ENCODE data around the gene RBM46. TPM values are rescaled to one million over a fixed set of nuclear protein-coding genes. Genes with fewer than 3 reads are reported as not detected.

The RBM46 gene
- total RNA-seq, 1 experiment from 2014 or later, result not detected

GRCh38 chr4:154838694-154839093, 57.6 kb downstream of the RBM46 start:
- DNase-seq (ENCODE audit: low read depth, low spot score) (no peak), ATAC-seq (no peak)
- no peaks in the 10 kb centered on the region for H3K36me3 ChIP-seq (ENCODE audit: control insufficient read depth, insufficient read depth, low read length)
- ChIA-PET CTCF (no interaction called here), POLR2A (no interaction called here)
- BruUV-seq (replicated peaks), result no TSS peak
- H3K4me1 ChIP-seq (ENCODE audit: control insufficient read depth, insufficient read depth, low read length), result no peaks in the 10 kb centered on the region
- in situ Hi-C loops (cut with HindIII; ENCODE audit: low pct_unique_long_range_greater_than_20kb, low sequenced_read_pairs), result no loop called here
- no peak overlapping the region for H3K4me3 ChIP-seq (ENCODE audit: low read depth in 2 of 2, low read length in 2 of 2)
- TF ChIP-seq POLR2AphosphoS5 (IDR thresholded peaks at IDR 0.05; ENCODE audit: low read depth, low read length) (no peak), REST (IDR thresholded peaks at IDR 0.05; ENCODE audit: insufficient read depth in 1 of 2, low read depth in 2 of 2, low read length in 1 of 2) (no peak), SIN3A (IDR thresholded peaks at IDR 0.05; ENCODE audit: borderline replicate concordance, insufficient read depth, low read depth, low read length) (no peak), TCF7L2 (IDR thresholded peaks at IDR 0.05; ENCODE audit: low read depth, low read length) (no peak)
- TF ChIP-seq, protein P1, sequence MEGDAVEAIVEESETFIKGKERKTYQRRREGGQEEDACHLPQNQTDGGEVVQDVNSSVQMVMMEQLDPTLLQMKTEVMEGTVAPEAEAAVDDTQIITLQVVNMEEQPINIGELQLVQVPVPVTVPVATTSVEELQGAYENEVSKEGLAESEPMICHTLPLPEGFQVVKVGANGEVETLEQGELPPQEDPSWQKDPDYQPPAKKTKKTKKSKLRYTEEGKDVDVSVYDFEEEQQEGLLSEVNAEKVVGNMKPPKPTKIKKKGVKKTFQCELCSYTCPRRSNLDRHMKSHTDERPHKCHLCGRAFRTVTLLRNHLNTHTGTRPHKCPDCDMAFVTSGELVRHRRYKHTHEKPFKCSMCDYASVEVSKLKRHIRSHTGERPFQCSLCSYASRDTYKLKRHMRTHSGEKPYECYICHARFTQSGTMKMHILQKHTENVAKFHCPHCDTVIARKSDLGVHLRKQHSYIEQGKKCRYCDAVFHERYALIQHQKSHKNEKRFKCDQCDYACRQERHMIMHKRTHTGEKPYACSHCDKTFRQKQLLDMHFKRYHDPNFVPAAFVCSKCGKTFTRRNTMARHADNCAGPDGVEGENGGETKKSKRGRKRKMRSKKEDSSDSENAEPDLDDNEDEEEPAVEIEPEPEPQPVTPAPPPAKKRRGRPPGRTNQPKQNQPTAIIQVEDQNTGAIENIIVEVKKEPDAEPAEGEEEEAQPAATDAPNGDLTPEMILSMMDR (IDR thresholded peaks at IDR 0.05), result no peak
- intact Hi-C loops (cut with micrococcal nuclease; ENCODE audit: unreplicated experiment), result no loop called here
- H3K27ac ChIP-seq (ENCODE audit: low read length), result no peak overlapping the region
- H3K27me3 ChIP-seq (ENCODE audit: control insufficient read depth, insufficient read depth, low read length), result no peaks in the 10 kb centered on the region
- H3K9me3 ChIP-seq (ENCODE audit: control insufficient read depth, insufficient read depth, low read depth, low read length), result no peaks in the 10 kb centered on the region

GRCh38 chr4:154854362-154854761, 73.3 kb downstream of the RBM46 start:
- no peaks in the 10 kb centered on the region for H3K9me3 ChIP-seq (ENCODE audit: control insufficient read depth, insufficient read depth, low read depth, low read length)
- no peak overlapping the region for H3K4me3 ChIP-seq (ENCODE audit: low read depth in 2 of 2, low read length in 2 of 2)
- intact Hi-C loops (cut with micrococcal nuclease; ENCODE audit: unreplicated experiment) (loop anchor here (2.0 to 10.0 kb wide), 2 partner anchors 74 to 500 kb away; no protein-coding TSS in a partner anchor), in situ Hi-C loops (cut with HindIII; ENCODE audit: low pct_unique_long_range_greater_than_20kb, low sequenced_read_pairs) (no loop called here)
- no peaks in the 10 kb centered on the region for H3K4me1 ChIP-seq (ENCODE audit: control insufficient read depth, insufficient read depth, low read length)
- peak; percentile 63; the same call in 1 of the 2 replicates for ATAC-seq
- BruUV-seq (replicated peaks), result no TSS peak
- ChIA-PET POLR2A (no interaction called here), CTCF (no interaction called here)
- DNase-seq (ENCODE audit: low read depth, low spot score), result no peak
- H3K27ac ChIP-seq (ENCODE audit: low read length), result no peak overlapping the region
- TF ChIP-seq REST (IDR thresholded peaks at IDR 0.05; ENCODE audit: insufficient read depth in 1 of 2, low read depth in 2 of 2, low read length in 1 of 2), result no peak
- TF ChIP-seq, protein P1 (IDR thresholded peaks at IDR 0.05), result peak; percentile 31
- H3K27me3 ChIP-seq (ENCODE audit: control insufficient read depth, insufficient read depth, low read length), result no peaks in the 10 kb centered on the region
- no peaks in the 10 kb centered on the region for H3K36me3 ChIP-seq (ENCODE audit: control insufficient read depth, insufficient read depth, low read length)

Measured in Panc1 (cell line).